Right atrium auricular region (tissue), 2 donors: ENCODE measurements around the gene ANKRD11. TPM values are rescaled to one million over a fixed set of nuclear protein-coding genes. Genes with fewer than 3 reads are reported as not detected.
A peak's percentile ranks its signal among the peaks of the same experiment; 100 is the strongest.
"Not testable (repeated sequence)": the region's sequence is repeated elsewhere in the genome, so short reads cannot be mapped to it uniquely, and the experiment has no call there.

Experiments used
- DNase-seq: peaks from one replicate; pipeline ENCODE4 v3.0.0-alpha.2; 2019; ENCODE audit warnings: low spot score
- H3K27ac ChIP-seq, 2 donors: fragments of 200-600 bp; sonication (generic); 1 replicate in 1 of 2; 2 replicates in 1 of 2; pipeline ENCODE4 v1.5.1; 2016 to 2019
- H3K27me3 ChIP-seq, 2 donors: fragments of 200-600 bp; sonication (generic); one replicate each; pipeline versions ENCODE4 v1.5.1 to v1.6.0; 2017 to 2019
- H3K36me3 ChIP-seq: fragments of 200-600 bp; sonication (generic); one replicate; pipeline ENCODE4 v1.5.1; 2016
- H3K4me1 ChIP-seq, 2 donors: fragments of 200-600 bp; sonication (generic); one replicate each; pipeline versions ENCODE4 v1.5.1 to v1.6.0; 2017 to 2019
- H3K4me3 ChIP-seq, 2 donors: fragments of 200-600 bp; sonication (generic); 1 replicate in 1 of 2; 2 replicates in 1 of 2; pipeline ENCODE4 v1.5.1; 2017 to 2019; ENCODE audit warnings: mild to moderate bottlenecking in 1 of 2, moderate library complexity in 1 of 2
- H3K9me3 ChIP-seq, 2 donors: fragments of 200-600 bp; sonication (generic); one replicate each; pipeline ENCODE4 v1.5.1; 2019
- CTCF ChIP-seq, 2 donors: fragments of 200-600 bp; sonication (generic); IDR thresholded peaks; one replicate each; pipeline ENCODE4 v1.5.1; 2019; ENCODE audit warnings: antibody characterized with exemption in 2 of 2
- total RNA-seq, 2 donors: library from RNA; depleted of rRNA; stranded (reverse); fragments of >200 nt; gene quantifications; one replicate each; pipeline ENCODE4 v1.1.0, GENCODE V29; 2016

The ANKRD11 gene
- total RNA-seq, 2 donors from 2014 or later = 55.2 to 68.1 TPM

GRCh38 chr16:89304941-89305705 lies 185.2 kb downstream of the ANKRD11 start:
- H3K36me3 ChIP-seq = peaks cover 26% of the 10 kb centered on the region
- no peak for TF ChIP-seq CTCF (IDR thresholded peaks at IDR 0.05)
- H3K4me3 ChIP-seq = no peak overlapping the region
- DNase-seq = no peak
- peaks cover 0 to 46% of the 10 kb centered on the region in 2 donors for H3K4me1 ChIP-seq
- no peak overlapping the region for H3K27ac ChIP-seq
- no peaks in the 10 kb centered on the region for H3K9me3 ChIP-seq
- H3K27me3 ChIP-seq = no peaks in the 10 kb centered on the region

- Histone ChIP-seq H3K36me3 (peaks cover 26% of the 10 kb centered on the region), H3K27me3 (no peaks in the 10 kb centered on the region), H3K4me3 (no peak overlapping the region), H3K27ac (no peak overlapping the region), H3K9me3 (no peaks in the 10 kb centered on the region), H3K4me1 (peaks cover 0 to 54% of the 10 kb centered on the region in 2 donors)
- TF ChIP-seq CTCF (IDR thresholded peaks at IDR 0.05) = no peak
- no peak for DNase-seq
Observed at GRCh38 chr16:89304181-89304851, 186.0 kb downstream of the ANKRD11 start.

- H3K36me3 ChIP-seq = peaks cover 26% of the 10 kb centered on the region
- no peak overlapping the region for H3K4me3 ChIP-seq
- TF ChIP-seq CTCF (IDR thresholded peaks at IDR 0.05) = no peak
- H3K9me3 ChIP-seq = no peaks in the 10 kb centered on the region
- H3K27ac ChIP-seq = peak overlapping the region in 1 of 2 donors; percentile 87
- no peaks in the 10 kb centered on the region for H3K27me3 ChIP-seq
- H3K4me1 ChIP-seq = peaks cover 0 to 58% of the 10 kb centered on the region in 2 donors
- DNase-seq = no peak
Observed at GRCh38 chr16:89303617-89304016, 186.7 kb downstream of the ANKRD11 start.

- no peak for DNase-seq
- Histone ChIP-seq H3K27ac (peak overlapping the region; percentile 87 to 90), H3K4me3 (no peak overlapping the region), H3K36me3 (peaks cover 26% of the 10 kb centered on the region), H3K9me3 (no peaks in the 10 kb centered on the region), H3K4me1 (peaks cover 0 to 65% of the 10 kb centered on the region in 2 donors), H3K27me3 (no peaks in the 10 kb centered on the region)
- TF ChIP-seq CTCF (IDR thresholded peaks at IDR 0.05) = no peak
Observed at GRCh38 chr16:89300976-89301360, 189.4 kb downstream of the ANKRD11 start.

GRCh38 chr16:89300311-89300975 lies 189.9 kb downstream of the ANKRD11 start:
- Histone ChIP-seq H3K36me3 (peaks cover 26% of the 10 kb centered on the region), H3K27me3 (no peaks in the 10 kb centered on the region), H3K27ac (peak overlapping the region; percentile 87 to 90), H3K4me3 (no peak overlapping the region), H3K9me3 (no peaks in the 10 kb centered on the region), H3K4me1 (peaks cover 0 to 65% of the 10 kb centered on the region in 2 donors)
- peak; percentile 85 for DNase-seq
- no peak for TF ChIP-seq CTCF (IDR thresholded peaks at IDR 0.05)

GRCh38 chr16:89299357-89300111 lies 190.8 kb downstream of the ANKRD11 start:
- not testable (repeated sequence) for H3K9me3 ChIP-seq, DNase-seq, H3K27me3 ChIP-seq, H3K4me3 ChIP-seq
- H3K27ac ChIP-seq = peak overlapping the region; percentile 87 to 90
- H3K36me3 ChIP-seq = peaks cover 20% of the 10 kb centered on the region
- peaks cover 0 to 72% of the 10 kb centered on the region in 2 donors for H3K4me1 ChIP-seq
